ENCODE data around the gene CRTC2. TPM values are rescaled to one million over a fixed set of nuclear protein-coding genes. Genes with fewer than 3 reads are reported as not detected.

CRTC2 gene
- total and polyA plus RNA-seq, 2 of the 4 experiments (the other 2 are of a cell fraction): 2.7 to 20.1 TPM

- dilution Hi-C loops (cut with HindIII; ENCODE audit: low sequenced_read_pairs, unreplicated experiment) (no loop called here), intact Hi-C loops (cut with micrococcal nuclease) (loop anchor here (2.0 kb wide), 2 partner anchors 166 to 192 kb away; no protein-coding TSS in a partner anchor)
These were observed 32.8 kb upstream of the CRTC2 start for GRCh38 chr1:153991151-153991630.

More at GRCh38 chr1:153991151-153991630, 32.8 kb upstream of the CRTC2 start:
- H2BK20ac ChIP-seq (ENCODE audit: low read depth, low read length): no peak overlapping the region
- H3K14ac ChIP-seq (replicated peaks; ENCODE audit: low read depth, low read length): peak overlapping the region; percentile 100
- BruUV-seq (replicated peaks): TSS peak; percentile 94
- peak overlapping the region; percentile 98 for H2AK5ac ChIP-seq (ENCODE audit: low read depth, low read length)
- peak overlapping the region; percentile 86 for H3K4me2 ChIP-seq (ENCODE audit: low read depth, low read length)
- H3K9ac ChIP-seq (ENCODE audit: low read depth, low read length): peak overlapping the region; percentile 86
- peaks cover 23% of the 10 kb centered on the region; the same call in 1 of the 2 replicates for H4K20me1 ChIP-seq (ENCODE audit: insufficient read depth, low read length)
- peak overlapping the region; percentile 83 for H3K27ac ChIP-seq (ENCODE audit: insufficient read depth, low read length)
- no CpG with 5 or more reads among the region's 9 CpGs for WGBS, 2 experiments (ENCODE audit: extremely low coverage in 2 of 2, insufficient read length in 1 of 2)
- peak overlapping the region; percentile 99 for H2AK9ac ChIP-seq (replicated peaks; ENCODE audit: low read depth, low read length, poor library complexity)
- H2AFZ ChIP-seq (replicated peaks; ENCODE audit: low read length, poor library complexity): no peak overlapping the region
- peak overlapping the region; percentile 3 to 99 for H4K8ac ChIP-seq (ENCODE audit: low read depth in 2 of 2, low read length in 2 of 2)
- H2BK15ac ChIP-seq (ENCODE audit: low read depth, low read length): no peak overlapping the region
- H2BK5ac ChIP-seq (ENCODE audit: low read depth, low read length, poor library complexity, severe bottlenecking): no peak overlapping the region
- H4K91ac ChIP-seq (ENCODE audit: insufficient read depth, low read depth, low read length): peak overlapping the region; percentile 93; the same call in 1 of the 2 replicates
- peaks cover 28% of the 10 kb centered on the region for H3K36me3 ChIP-seq (ENCODE audit: control insufficient read depth, insufficient read depth, low read length)
- no peak overlapping the region for H3K18ac ChIP-seq (ENCODE audit: low read depth, low read length)
- POLR2A ChIA-PET (ENCODE audit: unreplicated experiment): no interaction called here
- H3K9me1 ChIP-seq (ENCODE audit: insufficient read depth, low read length): peaks cover 4% of the 10 kb centered on the region; the same call in 1 of the 2 replicates
- DNase-seq (no peak), ATAC-seq (ENCODE audit: low read depth) (no peak)
- H3K4me3 ChIP-seq (ENCODE audit: insufficient read depth, low read depth, low read length): peak overlapping the region; percentile 57
- no peaks in the 10 kb centered on the region for H3K9me3 ChIP-seq (ENCODE audit: control insufficient read depth, insufficient read depth, low read length)
- peak overlapping the region; percentile 26; the same call in 1 of the 2 replicates for H4K5ac ChIP-seq (ENCODE audit: low read depth, low read length)
- peak overlapping the region; percentile 99; the same call in 1 of the 2 replicates for H3K23ac ChIP-seq (ENCODE audit: low read depth, low read length)
- peak overlapping the region; percentile 99 for H3K4ac ChIP-seq (ENCODE audit: low read depth, low read length)
- CTCF ChIA-PET: no interaction called here
- TF ChIP-seq USF2 (IDR thresholded peaks at IDR 0.05; ENCODE audit: low read depth, low read length) (no peak), CEBPB (IDR thresholded peaks at IDR 0.05; ENCODE audit: low read depth, low read length) (0 out of 2 replicates have a peak, but pooled peaks have one; percentile 7)
- H3K4me1 ChIP-seq (ENCODE audit: control insufficient read depth, insufficient read depth, low read length): 0 out of 2 replicates have a peak, but pooled peaks cover 2% of the 10 kb centered on the region
- in situ Hi-C loops (cut with MboI; ENCODE audit: low sequenced_read_pairs): no loop called here
- H3K79me1 ChIP-seq (ENCODE audit: low read depth in 1 of 2, low read length in 2 of 2): peaks cover 17 to 41% of the 10 kb centered on the region in 2 experiments
- H2BK120ac ChIP-seq (ENCODE audit: low read depth, low read length): 0 out of 2 replicates have a peak overlapping the region, but pooled peaks have one; percentile 64
- H3K27me3 ChIP-seq (ENCODE audit: control insufficient read depth, insufficient read depth, low read length): no peaks in the 10 kb centered on the region
- peak overlapping the region; percentile 94 for H3K56ac ChIP-seq (ENCODE audit: extremely low read depth, insufficient read depth, low read length)

Data from IMR-90 (cell line).